ENCODE data around the gene SYN1. TPM values are rescaled to one million over a fixed set of nuclear protein-coding genes. Genes with fewer than 3 reads are reported as not detected.

Gene SYN1
- total RNA-seq, 1 experiment from 2014 or later = 11.7 TPM

GRCh38 chrX:47648376-47648775 lies 28.7 kb upstream of the SYN1 start:
- Mint-ChIP-seq H3K4me3 (peak overlapping the region; percentile 30 to 37; a peak in 3 of 5 replicates), H3K9me3 (peaks cover 81 to 85% of the 10 kb centered on the region in 2 experiments), H3K27me3 (ENCODE audit: low read depth) (no peaks in the 10 kb centered on the region; the same call in 1 of the 2 replicates), H3K27ac (no peak overlapping the region), H3K36me3 (ENCODE audit: insufficient read depth in 1 of 3, low read depth in 3 of 3) (peaks cover 32 to 59% (median 38%) of the 10 kb centered on the region in 3 experiments), H3K4me1 (peaks cover 23 to 26% of the 10 kb centered on the region in 2 experiments)
- Histone ChIP-seq H2BK120ac (ENCODE audit: low read depth, low read length, poor library complexity, severe bottlenecking) (no peak overlapping the region), H2AFZ (ENCODE audit: low read length) (no peak overlapping the region), H2AK5ac (ENCODE audit: insufficient read length, low read length) (no peak overlapping the region), H2BK20ac (ENCODE audit: low read depth, low read length, poor library complexity, severe bottlenecking) (no peak overlapping the region), H3K14ac (ENCODE audit: insufficient read depth, low read length) (no peak overlapping the region), H3K79me1 (ENCODE audit: insufficient read depth, low read depth, low read length, poor library complexity, severe bottlenecking) (peaks cover 2% of the 10 kb centered on the region), H3K9me3 (ENCODE audit: control insufficient read depth, low read depth, low read length) (peaks cover 59% of the 10 kb centered on the region), H2BK12ac (ENCODE audit: insufficient read length, low read depth, low read length) (no peak overlapping the region), H3K4me2 (ENCODE audit: insufficient read depth, insufficient read length, low read length) (no peak overlapping the region), H3K23me2 (ENCODE audit: insufficient read length, low read depth, low read length, poor library complexity, severe bottlenecking) (no peaks in the 10 kb centered on the region), H4K8ac (replicated peaks; ENCODE audit: insufficient read length, low read depth, low read length) (no peak overlapping the region), H4K20me1 (ENCODE audit: control insufficient read depth, insufficient read depth, insufficient read length) (no peaks in the 10 kb centered on the region), H4K91ac (ENCODE audit: insufficient read length, low read depth, low read length) (no peak overlapping the region), H3K27ac (ENCODE audit: insufficient read length, low read depth, low read length) (no peak overlapping the region), H4K5ac (ENCODE audit: insufficient read length, low read depth, low read length) (no peak overlapping the region), H3K4me1 (ENCODE audit: insufficient read depth, low read length) (no peaks in the 10 kb centered on the region; the same call in 1 of the 2 replicates), H3K79me2 (ENCODE audit: insufficient read depth, low read length) (no peaks in the 10 kb centered on the region), H3K4ac (ENCODE audit: low read depth, low read length) (no peak overlapping the region), H2BK5ac (ENCODE audit: insufficient read length, low read length) (no peak overlapping the region), H3T11ph (ENCODE audit: low read length) (no peak overlapping the region), H3K9ac (ENCODE audit: extremely low read depth, insufficient read length, low read length) (no peak overlapping the region), H3K18ac (ENCODE audit: insufficient read length, low read depth, low read length) (no peak overlapping the region), H3K56ac (ENCODE audit: insufficient read length, low read depth, low read length) (no peak overlapping the region), H2BK15ac (ENCODE audit: low read depth, low read length) (no peak overlapping the region), H3K23ac (ENCODE audit: insufficient read length, low read depth, low read length) (no peak overlapping the region), H3K27me3 (ENCODE audit: insufficient read depth, low read length) (no peaks in the 10 kb centered on the region)
- no peak for TF ChIP-seq CTCF (conservative IDR thresholded peaks at IDR 0.05)
- no CpG with 5 or more reads among the region's 2 CpGs for WGBS (ENCODE audit: extremely low coverage, insufficient read length, low lambda C conversion rate)
- no peak for DNase-seq
